BE2C (cell line): Measurements from ENCODE around the gene MVB12B.
A peak's percentile ranks its signal among the peaks of the same experiment; 100 is the strongest.

Source experiments
- DNase-seq: peaks from one replicate; pipeline ENCODE4 v3.0.0-alpha.2; 2020
- H3K27me3 ChIP-seq: fragments of 250-450 bp; sonication (Bioruptor Pico); 2 replicates; pipeline ENCODE4 v1.5.1; 2020; ENCODE audit warnings: mild to moderate bottlenecking
- H3K36me3 ChIP-seq: fragments of 250-450 bp; sonication (Bioruptor Pico); 2 replicates; pipeline ENCODE4 v1.5.1; 2020; ENCODE audit warnings: mild to moderate bottlenecking
- H3K4me1 ChIP-seq: fragments of 250-450 bp; sonication (Bioruptor Pico); 2 replicates; pipeline ENCODE4 v1.5.1; 2020
- H3K4me3 ChIP-seq: 2 replicates; pipeline ENCODE4 v1.5.1; 2011; ENCODE audit warnings: low read depth, low read length
- H3K9me3 ChIP-seq: fragments of 250-450 bp; sonication (Bioruptor Pico); 2 replicates; pipeline ENCODE4 v1.5.1; 2020
- CTCF ChIP-seq: IDR thresholded peaks from 2 replicates; pipeline ENCODE4 v1.5.1; 2012; ENCODE audit warnings: mild to moderate bottlenecking, low read depth, low read length

MVB12B gene

GRCh38 chr9:126519660-126520420, 193.2 kb downstream of the MVB12B start:
- Histone ChIP-seq H3K4me1 (peaks cover 61% of the 10 kb centered on the region), H3K27me3 (no peaks in the 10 kb centered on the region)
- TF ChIP-seq CTCF = no peak

GRCh38 chr9:126520453-126520852, 193.8 kb downstream of the MVB12B start:
- H3K36me3 ChIP-seq = no peaks in the 10 kb centered on the region
- H3K4me3 ChIP-seq = peak overlapping the region; percentile 48
- H3K9me3 ChIP-seq = no peaks in the 10 kb centered on the region
- H3K27me3 ChIP-seq = no peaks in the 10 kb centered on the region
- no peak for DNase-seq
- peaks cover 61% of the 10 kb centered on the region for H3K4me1 ChIP-seq
- no peak for TF ChIP-seq CTCF

More at GRCh38 chr9:126519660-126520420, 193.2 kb downstream of the MVB12B start:
- no peaks in the 10 kb centered on the region for H3K36me3 ChIP-seq
- H3K9me3 ChIP-seq = no peaks in the 10 kb centered on the region
- H3K4me3 ChIP-seq = peak overlapping the region; percentile 48
- DNase-seq = peak; percentile 51

GRCh38 chr9:126521089-126521488, 194.5 kb downstream of the MVB12B start:
- no peaks in the 10 kb centered on the region for H3K27me3 ChIP-seq
- no peaks in the 10 kb centered on the region for H3K36me3 ChIP-seq
- peaks cover 61% of the 10 kb centered on the region for H3K4me1 ChIP-seq
- H3K9me3 ChIP-seq = no peaks in the 10 kb centered on the region
- no peak for DNase-seq
- no peak for TF ChIP-seq CTCF
- H3K4me3 ChIP-seq = no peak overlapping the region

- H3K36me3 ChIP-seq = no peaks in the 10 kb centered on the region
- no peak overlapping the region for H3K4me3 ChIP-seq
- no peaks in the 10 kb centered on the region for H3K27me3 ChIP-seq
- H3K9me3 ChIP-seq = no peaks in the 10 kb centered on the region
- no peak for DNase-seq
- TF ChIP-seq CTCF = no peak
- peaks cover 61% of the 10 kb centered on the region for H3K4me1 ChIP-seq
Observed at GRCh38 chr9:126521551-126521950, 194.9 kb downstream of the MVB12B start.

GRCh38 chr9:126521976-126522590, 195.5 kb downstream of the MVB12B start:
- TF ChIP-seq CTCF = no peak
- no peaks in the 10 kb centered on the region for H3K27me3 ChIP-seq
- DNase-seq = no peak
- H3K36me3 ChIP-seq = no peaks in the 10 kb centered on the region
- peaks cover 56% of the 10 kb centered on the region for H3K4me1 ChIP-seq
- H3K9me3 ChIP-seq = no peaks in the 10 kb centered on the region
- H3K4me3 ChIP-seq = peak overlapping the region; percentile 4; the same call in 1 of the 2 replicates

GRCh38 chr9:126522612-126523356, 196.2 kb downstream of the MVB12B start:
- Histone ChIP-seq H3K36me3 (no peaks in the 10 kb centered on the region), H3K9me3 (no peaks in the 10 kb centered on the region), H3K4me3 (peak overlapping the region; percentile 23; the same call in 1 of the 2 replicates), H3K4me1 (peaks cover 62% of the 10 kb centered on the region), H3K27me3 (no peaks in the 10 kb centered on the region)
- DNase-seq = peak; percentile 77
- no peak for TF ChIP-seq CTCF
